Retinal pigment epithelial cell (primary cell): ENCODE measurements around the gene LRRC49.

Experiments used
- DNase-seq: peaks from one replicate; pipeline ENCODE4 v3.0.0-alpha.2; 2010; ENCODE audit warnings: low read depth
- H3K4me3 ChIP-seq: 2 replicates; pipeline ENCODE4 v1.5.1; 2011; ENCODE audit warnings: mild to moderate bottlenecking, low read length, control low read depth, moderate library complexity
- TF ChIP-seq, protein P1 (sequence below): conservative IDR thresholded peaks from 2 replicates; pipeline ENCODE4 v1.5.1; 2011; ENCODE audit warnings: low read depth, low read length, control low read depth, inconsistent platforms

Gene LRRC49

GRCh38 chr15:71048913-71049675 lies 156.5 kb downstream of the LRRC49 start:
- TF ChIP-seq, protein P1, sequence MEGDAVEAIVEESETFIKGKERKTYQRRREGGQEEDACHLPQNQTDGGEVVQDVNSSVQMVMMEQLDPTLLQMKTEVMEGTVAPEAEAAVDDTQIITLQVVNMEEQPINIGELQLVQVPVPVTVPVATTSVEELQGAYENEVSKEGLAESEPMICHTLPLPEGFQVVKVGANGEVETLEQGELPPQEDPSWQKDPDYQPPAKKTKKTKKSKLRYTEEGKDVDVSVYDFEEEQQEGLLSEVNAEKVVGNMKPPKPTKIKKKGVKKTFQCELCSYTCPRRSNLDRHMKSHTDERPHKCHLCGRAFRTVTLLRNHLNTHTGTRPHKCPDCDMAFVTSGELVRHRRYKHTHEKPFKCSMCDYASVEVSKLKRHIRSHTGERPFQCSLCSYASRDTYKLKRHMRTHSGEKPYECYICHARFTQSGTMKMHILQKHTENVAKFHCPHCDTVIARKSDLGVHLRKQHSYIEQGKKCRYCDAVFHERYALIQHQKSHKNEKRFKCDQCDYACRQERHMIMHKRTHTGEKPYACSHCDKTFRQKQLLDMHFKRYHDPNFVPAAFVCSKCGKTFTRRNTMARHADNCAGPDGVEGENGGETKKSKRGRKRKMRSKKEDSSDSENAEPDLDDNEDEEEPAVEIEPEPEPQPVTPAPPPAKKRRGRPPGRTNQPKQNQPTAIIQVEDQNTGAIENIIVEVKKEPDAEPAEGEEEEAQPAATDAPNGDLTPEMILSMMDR: no peak
- no peak overlapping the region for H3K4me3 ChIP-seq
- peak; percentile 47 for DNase-seq

DNA sequence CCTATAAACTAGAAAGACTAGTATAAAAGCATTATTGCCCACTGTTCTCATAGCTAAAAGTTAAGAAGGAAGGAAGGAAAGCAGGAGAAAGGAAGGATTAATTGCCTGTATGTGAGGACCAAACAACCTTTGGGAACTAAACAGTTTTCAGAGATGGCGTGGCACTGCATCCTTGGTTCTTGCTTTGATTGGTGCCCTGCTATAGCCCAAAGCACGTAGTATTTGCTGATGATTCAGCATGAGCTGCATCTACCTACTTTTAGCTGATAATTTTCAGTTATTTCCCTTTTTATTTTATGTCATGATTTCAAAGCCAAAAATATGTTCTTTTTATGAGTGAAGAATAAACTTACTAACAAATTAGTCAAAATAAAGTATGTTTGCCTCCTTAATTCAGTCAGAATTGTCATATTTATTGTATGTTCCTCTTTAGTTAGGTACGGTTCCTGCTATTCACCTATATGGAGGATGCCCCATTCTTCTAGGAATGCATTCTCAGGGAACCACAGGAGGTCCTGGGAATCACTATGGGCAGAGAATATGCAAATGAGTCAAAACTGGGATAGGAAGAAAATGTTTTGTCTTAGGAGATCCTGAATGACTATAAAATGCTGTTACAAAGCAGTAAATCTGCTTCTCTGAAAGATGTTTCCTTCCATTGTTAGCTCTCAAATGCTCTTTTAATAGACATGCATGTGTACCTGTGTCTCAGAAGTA lies 157.2 kb downstream of the LRRC49 start:
- H3K4me3 ChIP-seq: no peak overlapping the region
- no peak for DNase-seq
- TF ChIP-seq, protein P1: no peak

- no peak overlapping the region for H3K4me3 ChIP-seq
- TF ChIP-seq, protein P1: no peak
- no peak for DNase-seq
Observed at GRCh38 chr15:71050461-71050860, 157.8 kb downstream of the LRRC49 start.

- TF ChIP-seq, protein P1: no peak
Observed at GRCh38 chr15:71051539-71051938, 158.9 kb downstream of the LRRC49 start.

DNA sequence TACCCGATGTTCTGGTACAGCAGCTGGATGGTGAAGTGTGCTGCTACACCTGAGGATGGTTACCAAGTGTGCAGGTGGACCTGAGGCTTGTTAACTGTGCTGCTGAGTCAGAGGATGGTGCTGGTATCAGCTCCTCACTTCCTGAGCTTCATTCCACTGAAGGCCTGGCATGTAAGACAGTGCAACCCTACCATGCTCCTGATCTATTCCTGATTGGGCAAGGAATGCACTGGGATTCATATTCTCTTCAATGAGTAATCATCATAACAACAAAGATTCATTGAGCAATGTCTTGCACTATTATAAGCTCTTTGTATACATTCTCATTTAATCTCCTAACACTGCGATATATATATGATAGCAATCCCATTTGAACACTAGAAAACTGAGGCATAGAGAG lies 159.7 kb downstream of the LRRC49 start:
- TF ChIP-seq, protein P1: no peak
- DNase-seq: no peak
- H3K4me3 ChIP-seq: no peak overlapping the region

More at GRCh38 chr15:71051539-71051938, 158.9 kb downstream of the LRRC49 start:
- peak; percentile 57 for DNase-seq
- no peak overlapping the region for H3K4me3 ChIP-seq

- TF ChIP-seq, protein P1: no peak
- H3K4me3 ChIP-seq: no peak overlapping the region
- DNase-seq: no peak
Observed at GRCh38 chr15:71054286-71054952, 161.8 kb downstream of the LRRC49 start.
